ENCODE results near the gene SLC17A5. TPM values are rescaled to one million over a fixed set of nuclear protein-coding genes. Genes with fewer than 3 reads are reported as not detected.
A peak's percentile ranks its signal among the peaks of the same experiment; 100 is the strongest.
"Not testable (repeated sequence)": the region's sequence is repeated elsewhere in the genome, so short reads cannot be mapped to it uniquely, and the experiment has no call there.

SLC17A5 gene
- total RNA-seq, 2 donors from 2014 or later = 6.0 to 6.9 TPM

DNA sequence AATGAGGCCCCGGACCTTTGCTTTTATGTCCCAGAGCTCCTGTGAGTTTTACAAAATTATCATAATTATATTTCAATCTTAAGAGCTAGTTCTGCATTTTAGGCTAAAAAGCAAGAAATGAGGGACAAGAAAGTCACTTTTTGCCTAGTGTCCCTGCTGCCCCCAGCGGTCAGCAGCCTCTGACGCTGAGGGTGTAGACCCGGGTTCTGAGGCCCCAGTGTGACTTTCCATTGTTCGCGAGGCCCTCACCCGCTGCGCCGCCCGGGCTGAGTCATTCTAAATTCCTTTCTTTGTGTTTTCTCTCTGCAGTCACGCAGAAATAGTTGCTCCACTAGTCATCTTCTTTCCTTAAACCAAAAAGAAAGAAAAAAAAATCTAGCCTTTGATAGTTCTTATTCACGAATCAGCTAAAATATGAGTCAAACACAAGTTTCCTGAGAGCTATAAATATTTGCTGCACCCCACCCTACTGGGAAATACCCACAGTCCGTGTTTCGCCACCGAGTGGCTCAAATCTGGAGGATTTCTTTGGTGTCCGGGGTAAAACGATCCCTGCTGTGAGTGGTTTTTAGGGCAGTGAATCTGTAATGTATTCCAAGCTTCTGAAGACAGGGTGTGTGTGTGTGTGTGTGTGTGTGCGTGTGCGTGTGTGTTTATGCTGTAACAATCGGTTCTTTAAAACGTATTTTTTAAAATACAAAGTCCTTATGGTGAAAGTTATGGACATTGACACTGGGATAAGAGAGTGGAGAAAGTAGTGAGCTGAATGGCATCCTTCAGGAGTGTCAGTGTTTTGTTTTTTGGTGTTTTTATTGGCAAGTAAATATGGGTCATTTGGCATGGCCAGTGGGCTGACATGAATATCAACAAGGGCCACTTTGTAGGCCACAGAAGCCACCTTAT is 73.3 kb downstream of the SLC17A5 start:
- no peaks in the 10 kb centered on the region for H3K27me3 Mint-ChIP-seq
- peak; percentile 83 for DNase-seq (ENCODE audit: low spot score)
- H3K27ac Mint-ChIP-seq = peak overlapping the region; percentile 86 to 91
- H3K4me1 Mint-ChIP-seq (ENCODE audit: low read depth in 2 of 2) = peaks cover 19 to 22% of the 10 kb centered on the region in 2 donors
- peaks cover 3% of the 10 kb centered on the region for H3K9me3 Mint-ChIP-seq
- peak; percentile 93 for ATAC-seq
- H3K36me3 Mint-ChIP-seq = peaks cover 15% of the 10 kb centered on the region
- H3K4me3 Mint-ChIP-seq = peak overlapping the region; percentile 79

- DNase-seq (ENCODE audit: low spot score) (no peak), ATAC-seq (peak; percentile 1 to 4)
- H3K4me3 Mint-ChIP-seq = peak overlapping the region; percentile 32
- peaks cover 13 to 16% of the 10 kb centered on the region in 2 donors for H3K4me1 Mint-ChIP-seq (ENCODE audit: low read depth in 2 of 2)
- H3K36me3 Mint-ChIP-seq = peaks cover 16% of the 10 kb centered on the region
- no peaks in the 10 kb centered on the region for H3K27me3 Mint-ChIP-seq
- H3K9me3 Mint-ChIP-seq = peaks cover 3% of the 10 kb centered on the region
- peak overlapping the region; percentile 86 to 91 for H3K27ac Mint-ChIP-seq
Measured at GRCh38 chr6:73579851-73580246, 73.9 kb downstream of the SLC17A5 start.

- Mint-ChIP-seq H3K4me1 (ENCODE audit: low read depth in 2 of 2) (peaks cover 13 to 16% of the 10 kb centered on the region in 2 donors), H3K36me3 (peaks cover 16% of the 10 kb centered on the region), H3K4me3 (peak overlapping the region; percentile 32), H3K27ac (peak overlapping the region; percentile 86 to 91), H3K27me3 (no peaks in the 10 kb centered on the region), H3K9me3 (peaks cover 3% of the 10 kb centered on the region)
- no peak for DNase-seq (ENCODE audit: low spot score)
- no peak for ATAC-seq
Measured at GRCh38 chr6:73579389-73579788, 74.4 kb downstream of the SLC17A5 start.

- Mint-ChIP-seq H3K27me3 (no peaks in the 10 kb centered on the region), H3K9me3 (peaks cover 3% of the 10 kb centered on the region), H3K36me3 (peaks cover 16% of the 10 kb centered on the region), H3K27ac (peak overlapping the region; percentile 6 to 38), H3K4me3 (no peak overlapping the region), H3K4me1 (ENCODE audit: low read depth in 2 of 2) (peaks cover 13 to 16% of the 10 kb centered on the region in 2 donors)
- ATAC-seq (no peak), DNase-seq (ENCODE audit: low spot score) (no peak)
Measured at GRCh38 chr6:73577676-73578075, 76.1 kb downstream of the SLC17A5 start.

- H3K4me3 Mint-ChIP-seq; H3K36me3 Mint-ChIP-seq; H3K27me3 Mint-ChIP-seq; H3K9me3 Mint-ChIP-seq; H3K4me1 Mint-ChIP-seq (ENCODE audit: low read depth in 2 of 2); H3K27ac Mint-ChIP-seq; ATAC-seq; DNase-seq (ENCODE audit: low spot score): not testable (repeated sequence)
Measured at GRCh38 chr6:73572531-73572930, 81.3 kb downstream of the SLC17A5 start.

- H3K4me1 Mint-ChIP-seq (ENCODE audit: low read depth in 2 of 2); H3K9me3 Mint-ChIP-seq; DNase-seq (ENCODE audit: low spot score); H3K36me3 Mint-ChIP-seq; H3K27me3 Mint-ChIP-seq: not testable (repeated sequence)
- ATAC-seq = peak; percentile 62 to 73
- Mint-ChIP-seq H3K4me3 (peak overlapping the region; percentile 43), H3K27ac (peak overlapping the region in 1 of 2 donors; percentile 12)
Measured at GRCh38 chr6:73571218-73572181, 82.3 kb downstream of the SLC17A5 start.

GRCh38 chr6:73569121-73569520 is 84.7 kb downstream of the SLC17A5 start:
- peaks cover 7 to 8% of the 10 kb centered on the region in 2 donors for H3K4me1 Mint-ChIP-seq (ENCODE audit: low read depth in 2 of 2)
- ATAC-seq (no peak), DNase-seq (ENCODE audit: low spot score) (no peak)
- no peak overlapping the region for H3K27ac Mint-ChIP-seq
- no peaks in the 10 kb centered on the region for H3K9me3 Mint-ChIP-seq
- no peaks in the 10 kb centered on the region for H3K36me3 Mint-ChIP-seq
- H3K27me3 Mint-ChIP-seq = no peaks in the 10 kb centered on the region
- no peak overlapping the region for H3K4me3 Mint-ChIP-seq

- no peaks in the 10 kb centered on the region for H3K36me3 Mint-ChIP-seq
- peaks cover 7 to 8% of the 10 kb centered on the region in 2 donors for H3K4me1 Mint-ChIP-seq (ENCODE audit: low read depth in 2 of 2)
- DNase-seq (ENCODE audit: low spot score) = no peak
- H3K9me3 Mint-ChIP-seq = no peaks in the 10 kb centered on the region
- no peak for ATAC-seq
- H3K27me3 Mint-ChIP-seq = no peaks in the 10 kb centered on the region
- H3K27ac Mint-ChIP-seq = no peak overlapping the region
- no peak overlapping the region for H3K4me3 Mint-ChIP-seq
Measured at GRCh38 chr6:73566954-73567591, 86.7 kb downstream of the SLC17A5 start.

DNA sequence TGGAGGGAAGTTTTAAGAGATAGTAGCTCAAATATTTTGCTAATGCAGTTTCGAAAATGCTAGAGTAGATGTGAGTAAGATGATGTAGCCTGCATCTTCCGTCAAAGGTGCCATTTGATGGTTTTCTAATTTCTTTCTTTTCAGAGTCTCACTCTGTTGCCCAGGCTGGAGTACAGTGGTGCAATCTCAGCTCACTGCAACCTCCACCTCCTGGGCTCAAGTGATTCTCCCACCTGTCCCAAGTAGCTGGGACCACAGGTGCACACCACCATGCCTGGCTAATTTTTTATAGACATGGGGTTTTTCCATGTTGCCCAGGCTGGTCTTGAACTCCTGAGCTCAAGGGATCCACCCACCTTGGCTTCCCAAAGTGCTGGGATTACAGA is 87.3 kb downstream of the SLC17A5 start:
- not testable (repeated sequence) for H3K9me3 Mint-ChIP-seq; H3K4me1 Mint-ChIP-seq (ENCODE audit: low read depth in 2 of 2); H3K27ac Mint-ChIP-seq; H3K36me3 Mint-ChIP-seq; DNase-seq (ENCODE audit: low spot score); H3K4me3 Mint-ChIP-seq; ATAC-seq; H3K27me3 Mint-ChIP-seq

DNA sequence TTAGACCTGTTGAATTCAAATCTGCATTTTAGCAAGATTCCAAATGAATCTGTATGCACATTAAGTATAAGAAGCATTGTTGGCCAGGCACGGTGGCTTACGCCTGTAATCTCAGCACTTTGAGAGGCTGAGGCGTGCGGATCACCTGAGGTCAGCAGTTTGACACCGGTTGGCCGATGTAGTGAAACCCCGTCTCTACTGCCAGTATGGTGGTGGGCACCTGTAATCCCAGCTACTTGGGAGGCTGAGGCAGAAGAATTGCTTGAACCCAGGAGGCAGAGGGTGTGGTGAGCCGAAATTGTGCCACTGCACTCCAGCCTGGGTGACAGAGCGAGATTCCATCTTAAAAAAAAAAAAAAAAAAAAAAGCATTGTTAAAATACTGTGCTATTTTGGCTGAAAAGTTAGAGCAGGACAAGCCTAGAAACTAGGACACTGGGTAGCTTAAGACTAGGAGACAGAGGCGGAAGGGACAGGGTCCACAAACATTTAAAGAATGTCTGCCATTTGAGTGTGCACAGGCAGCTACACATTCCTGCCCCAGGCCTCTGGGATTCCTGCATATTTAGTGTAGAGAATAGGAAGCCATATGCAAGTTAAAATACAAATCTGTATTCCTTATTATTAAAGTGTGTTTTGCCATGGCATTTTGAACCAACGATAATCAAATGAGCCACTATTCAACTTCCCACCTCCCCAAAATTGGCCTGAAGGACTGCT is 87.9 kb downstream of the SLC17A5 start:
- H3K36me3 Mint-ChIP-seq = no peaks in the 10 kb centered on the region
- no peaks in the 10 kb centered on the region for H3K9me3 Mint-ChIP-seq
- H3K4me3 Mint-ChIP-seq = no peak overlapping the region
- ATAC-seq (no peak), DNase-seq (ENCODE audit: low spot score) (no peak)
- no peaks in the 10 kb centered on the region for H3K4me1 Mint-ChIP-seq (ENCODE audit: low read depth in 2 of 2)
- no peak overlapping the region for H3K27ac Mint-ChIP-seq
- no peaks in the 10 kb centered on the region for H3K27me3 Mint-ChIP-seq

DNA sequence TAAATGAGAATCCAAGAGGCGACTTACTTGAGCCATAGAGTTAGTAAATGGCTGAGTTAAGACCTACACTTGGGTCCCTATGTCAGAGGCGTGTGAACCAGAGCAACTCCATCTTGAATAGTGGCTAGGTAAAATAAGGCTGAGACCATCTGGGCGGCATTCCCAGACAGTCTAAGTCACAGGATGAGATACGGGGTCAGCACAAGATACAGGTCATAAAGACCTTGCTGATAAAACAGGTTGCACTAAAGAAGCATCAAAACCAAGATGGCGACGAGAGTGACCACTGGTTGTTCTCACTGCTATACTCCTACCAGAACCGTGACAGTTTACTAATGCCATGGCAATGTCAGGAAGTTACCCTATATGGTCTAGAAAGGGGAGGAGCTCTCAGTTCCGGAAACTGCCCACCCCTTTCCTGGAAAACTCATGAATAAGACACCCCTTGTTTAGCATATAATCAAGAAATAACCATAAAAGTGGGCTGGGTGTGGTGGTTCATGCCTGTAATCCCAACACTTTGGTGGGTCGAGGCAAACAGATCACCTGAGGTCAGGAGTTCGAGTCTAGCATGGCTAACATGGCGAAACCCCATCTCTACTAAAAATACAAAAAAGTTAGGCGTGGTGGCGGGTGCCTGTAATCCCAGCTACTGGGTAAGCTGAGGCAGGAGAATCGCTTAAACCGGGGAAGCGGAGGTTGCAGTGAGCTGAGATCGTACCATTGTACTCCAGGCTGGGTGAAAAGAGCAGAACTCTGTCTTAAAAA is 89.0 kb downstream of the SLC17A5 start:
- Mint-ChIP-seq H3K4me1 (ENCODE audit: low read depth in 2 of 2) (no peaks in the 10 kb centered on the region), H3K4me3 (no peak overlapping the region), H3K27me3 (no peaks in the 10 kb centered on the region), H3K36me3 (no peaks in the 10 kb centered on the region), H3K9me3 (no peaks in the 10 kb centered on the region), H3K27ac (no peak overlapping the region)
- DNase-seq (ENCODE audit: low spot score) (no peak), ATAC-seq (no peak)

DNA sequence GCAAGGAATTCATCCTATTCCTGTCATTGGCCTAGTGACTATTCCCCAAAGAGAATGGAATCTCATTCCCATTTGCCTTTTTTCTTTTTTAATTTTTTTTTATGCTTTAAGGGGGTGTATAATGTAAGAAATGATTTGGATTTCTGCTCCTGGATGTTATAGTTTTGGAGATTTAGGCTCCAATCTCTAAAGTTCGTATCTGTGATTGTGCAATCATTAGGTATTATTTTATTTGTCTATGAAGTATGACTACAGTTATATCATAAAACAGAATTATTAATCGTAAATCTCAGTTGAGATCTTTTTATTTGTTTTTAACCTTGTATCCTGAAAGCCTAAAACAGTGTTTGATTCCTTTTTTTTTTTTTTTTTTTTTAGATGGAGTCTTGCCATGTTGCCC is 91.2 kb downstream of the SLC17A5 start:
- Mint-ChIP-seq H3K9me3 (no peaks in the 10 kb centered on the region), H3K27ac (no peak overlapping the region), H3K27me3 (no peaks in the 10 kb centered on the region), H3K4me3 (no peak overlapping the region), H3K36me3 (no peaks in the 10 kb centered on the region), H3K4me1 (ENCODE audit: low read depth in 2 of 2) (no peaks in the 10 kb centered on the region)
- DNase-seq (ENCODE audit: low spot score) = no peak
- ATAC-seq = no peak
